Renal cortical epithelial cell (primary cell): Measurements from ENCODE around the gene RTN1. TPM values are rescaled to one million over a fixed set of nuclear protein-coding genes. Genes with fewer than 3 reads are reported as not detected.

Experiments
- DNase-seq: peaks from one replicate; pipeline ENCODE4 v3.0.0-alpha.2; 2011; ENCODE audit warnings: low read depth
- total RNA-seq: library from RNA; depleted of rRNA; stranded (reverse); fragments of >200 nt; gene quantifications from 2 replicates; pipeline ENCODE4 v1.2.3, GENCODE V29; 2014

Gene RTN1, protein sequence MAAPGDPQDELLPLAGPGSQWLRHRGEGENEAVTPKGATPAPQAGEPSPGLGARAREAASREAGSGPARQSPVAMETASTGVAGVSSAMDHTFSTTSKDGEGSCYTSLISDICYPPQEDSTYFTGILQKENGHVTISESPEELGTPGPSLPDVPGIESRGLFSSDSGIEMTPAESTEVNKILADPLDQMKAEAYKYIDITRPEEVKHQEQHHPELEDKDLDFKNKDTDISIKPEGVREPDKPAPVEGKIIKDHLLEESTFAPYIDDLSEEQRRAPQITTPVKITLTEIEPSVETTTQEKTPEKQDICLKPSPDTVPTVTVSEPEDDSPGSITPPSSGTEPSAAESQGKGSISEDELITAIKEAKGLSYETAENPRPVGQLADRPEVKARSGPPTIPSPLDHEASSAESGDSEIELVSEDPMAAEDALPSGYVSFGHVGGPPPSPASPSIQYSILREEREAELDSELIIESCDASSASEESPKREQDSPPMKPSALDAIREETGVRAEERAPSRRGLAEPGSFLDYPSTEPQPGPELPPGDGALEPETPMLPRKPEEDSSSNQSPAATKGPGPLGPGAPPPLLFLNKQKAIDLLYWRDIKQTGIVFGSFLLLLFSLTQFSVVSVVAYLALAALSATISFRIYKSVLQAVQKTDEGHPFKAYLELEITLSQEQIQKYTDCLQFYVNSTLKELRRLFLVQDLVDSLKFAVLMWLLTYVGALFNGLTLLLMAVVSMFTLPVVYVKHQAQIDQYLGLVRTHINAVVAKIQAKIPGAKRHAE
- 0.05 TPM in 1 of 2 replicates, not detected in the other for total RNA-seq

- DNase-seq, result no peak
These were observed at the start of gene RTN1 for GRCh38 chr14:59870277-59871165. Gene RTN1 (minus strand): TSS chr14:59870776. CDS start chr14:59870630, 146 bp downstream.

DNA sequence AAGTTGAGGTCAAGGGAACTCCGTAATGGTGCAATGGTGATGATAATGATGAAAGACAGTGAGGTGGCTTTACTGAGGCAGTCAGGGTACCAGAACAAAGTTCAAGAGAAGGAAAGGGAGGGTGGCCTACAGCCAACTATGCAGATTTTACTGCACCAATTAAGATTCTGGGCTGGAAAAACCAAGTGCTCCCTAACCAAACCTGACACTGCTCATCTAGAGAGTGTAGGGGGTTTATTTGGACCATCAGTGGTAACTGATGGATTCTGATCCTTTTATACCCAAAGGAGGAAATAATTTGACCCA, 49.8 kb upstream of the RTN1 start:
- DNase-seq, result no peak

GRCh38 chr14:59919570-59920377, 49.2 kb upstream of the RTN1 start, which contains the start of gene LRRC9:
Gene LRRC9 (plus strand): TSS chr14:59920144.
- peak; percentile 50 for DNase-seq

GRCh38 chr14:59918824-59919569, 48.4 kb upstream of the RTN1 start:
- peak; percentile 35 for DNase-seq

DNA sequence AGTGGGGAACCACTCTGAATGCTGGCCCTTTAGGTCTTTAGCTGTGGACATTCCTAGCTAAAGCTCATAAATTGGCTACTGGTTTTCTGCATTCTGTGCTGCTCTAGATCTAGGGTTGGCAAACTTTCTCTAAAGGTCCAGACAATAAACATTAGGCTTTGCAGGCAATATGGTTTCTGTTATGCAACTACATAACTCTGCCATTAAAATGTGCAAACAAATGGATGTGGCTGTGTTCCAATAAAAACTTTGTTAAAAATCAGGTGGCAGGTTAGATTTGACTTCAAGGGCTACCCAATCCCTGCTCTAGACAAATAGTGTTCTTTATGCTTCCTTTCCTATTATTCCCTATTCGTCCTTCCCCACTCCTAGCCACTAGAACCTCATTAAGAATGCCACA, 42.6 kb upstream of the RTN1 start:
- no peak for DNase-seq

DNA sequence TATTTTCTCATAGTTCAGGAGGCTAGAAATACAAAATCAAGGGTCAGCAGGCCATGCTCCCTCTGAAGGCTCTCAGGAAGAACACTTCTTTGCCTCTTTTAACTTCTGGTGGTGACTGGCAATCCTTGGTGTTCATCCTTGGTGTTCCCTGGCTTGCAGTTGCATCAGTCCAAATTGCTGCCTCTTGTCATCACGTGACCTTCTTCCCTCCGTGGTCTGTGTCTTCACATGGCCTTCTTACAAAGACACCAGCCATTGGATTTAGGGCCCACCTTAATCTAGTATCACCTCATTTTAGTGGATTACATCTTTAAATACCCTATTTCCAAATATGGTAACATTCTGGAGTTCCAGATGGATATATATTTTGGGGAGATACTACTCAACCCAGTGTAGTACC, 41.9 kb upstream of the RTN1 start:
- no peak for DNase-seq

- peak; percentile 69 for DNase-seq
These were observed 34.6 kb upstream of the RTN1 start for GRCh38 chr14:59905188-59905587.

GRCh38 chr14:59904184-59904583, 33.6 kb upstream of the RTN1 start:
- no peak for DNase-seq

DNA sequence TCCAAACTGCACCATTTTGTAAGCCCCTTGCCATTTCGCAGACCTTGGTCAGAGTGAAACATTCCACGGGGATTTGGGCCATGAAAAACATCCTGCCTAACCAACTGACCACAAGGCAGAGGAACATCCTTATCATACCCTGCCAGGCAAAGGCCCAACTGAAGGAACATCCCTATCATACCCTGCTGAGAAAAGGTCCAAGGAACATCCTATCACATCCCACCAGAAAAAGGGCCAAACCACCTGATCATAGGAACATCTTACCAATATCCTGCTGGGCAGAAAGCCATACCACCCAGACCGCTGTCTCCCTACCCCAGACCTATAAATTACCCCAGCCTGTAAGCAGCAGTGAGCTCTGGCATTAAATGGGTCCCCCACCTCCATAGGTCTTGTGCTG, 30.0 kb upstream of the RTN1 start:
- DNase-seq, result no peak

DNA sequence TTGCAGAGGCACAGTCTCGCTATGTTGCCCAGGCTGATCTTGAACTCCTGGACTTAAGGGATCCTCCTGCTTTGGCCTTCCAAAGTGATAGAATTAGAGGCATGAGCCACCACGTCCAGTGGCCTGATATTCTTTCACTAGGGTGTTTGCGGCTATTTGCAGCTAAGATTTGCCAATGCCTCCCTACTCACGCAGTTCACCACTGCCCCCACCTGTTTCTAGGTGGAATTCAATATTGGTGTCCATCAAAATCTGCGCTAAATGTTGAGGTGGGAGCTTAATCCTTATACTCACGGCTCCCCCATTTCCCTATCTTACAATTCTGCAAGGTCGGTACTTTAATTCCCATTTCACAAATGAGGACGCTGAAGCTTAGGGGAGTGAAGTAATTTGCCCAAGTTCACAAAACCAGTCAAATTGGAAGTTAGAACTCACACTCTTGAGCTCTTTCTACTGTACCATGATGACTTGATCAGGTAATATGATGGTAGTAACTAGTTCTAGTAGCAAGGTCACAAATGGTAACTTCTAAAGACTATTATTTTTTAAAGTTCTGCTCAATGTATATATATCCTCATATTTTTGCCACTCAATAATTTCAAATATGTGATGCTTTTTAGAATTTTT, 27.3 kb upstream of the RTN1 start:
- peak; percentile 19 for DNase-seq

DNA sequence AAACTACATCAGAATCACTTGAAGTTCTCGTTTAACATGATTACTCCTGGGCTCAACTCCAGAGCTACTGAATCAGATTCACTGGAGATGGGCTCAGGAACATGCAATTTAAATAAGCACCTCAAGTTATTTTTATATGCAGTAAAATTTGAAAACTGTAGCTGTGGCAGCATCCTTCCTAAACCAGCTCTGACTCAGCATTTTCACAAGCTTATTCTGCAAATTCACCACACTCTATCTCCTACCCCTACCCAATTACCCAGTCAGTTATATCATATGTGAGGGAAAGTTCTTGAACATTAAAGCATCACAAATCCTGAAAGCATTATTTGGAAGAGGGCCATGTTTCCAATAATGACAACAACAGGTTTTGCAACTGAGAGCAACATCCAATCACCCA, 25.1 kb upstream of the RTN1 start:
- no peak for DNase-seq

DNA sequence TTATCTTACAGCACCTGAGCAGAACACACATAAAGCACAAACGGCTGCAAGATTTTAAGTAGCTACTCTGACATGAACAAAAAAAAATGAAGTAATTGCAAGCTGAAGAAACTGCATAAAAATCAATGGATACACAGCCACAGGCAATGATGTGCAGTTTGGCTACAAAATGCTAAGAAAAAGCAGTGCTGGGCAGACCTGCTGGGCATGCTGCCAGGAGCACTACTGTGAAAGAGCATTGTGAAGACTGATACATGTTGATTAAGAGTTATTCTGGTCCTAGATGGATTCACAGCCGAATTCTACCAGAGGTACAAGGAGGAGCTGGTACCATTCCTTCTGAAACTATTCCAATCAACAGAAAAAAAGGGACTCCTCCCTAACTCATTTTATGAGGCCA, 20.1 kb upstream of the RTN1 start:
- no peak for DNase-seq

DNA sequence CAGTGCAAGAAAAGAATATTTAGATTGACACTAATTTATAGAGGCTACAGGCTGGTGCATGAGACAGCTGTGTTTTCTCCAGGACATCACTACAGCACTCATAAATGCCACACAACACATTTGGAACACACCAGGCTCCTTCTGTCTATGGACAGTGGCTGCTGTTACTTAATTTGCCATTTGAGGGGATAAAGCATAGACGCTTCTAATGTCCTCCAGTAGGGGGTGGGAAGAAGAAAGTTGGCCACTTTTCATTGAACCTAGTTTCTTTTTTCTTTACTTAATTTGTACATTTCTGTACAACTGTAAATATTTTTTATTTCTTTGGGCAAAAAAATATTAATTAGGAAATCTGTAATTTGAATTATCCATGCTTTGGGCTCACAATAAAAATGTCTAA, 12.4 kb upstream of the RTN1 start:
- DNase-seq, result no peak

DNA sequence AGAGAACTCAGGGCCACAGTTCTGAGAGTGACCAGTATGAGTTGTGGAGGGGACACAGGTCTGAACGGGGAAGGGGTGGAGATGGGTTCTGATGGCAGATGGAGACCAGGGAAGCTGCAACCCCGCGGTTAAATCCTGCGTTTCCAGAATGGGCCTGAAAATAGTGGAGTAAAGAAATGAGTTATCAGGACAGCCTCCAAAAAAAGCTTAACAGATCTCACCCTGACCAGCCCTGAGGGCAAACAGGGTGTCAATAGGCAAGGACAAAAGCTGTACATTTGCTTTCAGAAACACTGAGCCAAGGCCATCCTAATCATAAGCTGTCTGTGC, 555 bp upstream of the RTN1 start:
- no peak for DNase-seq

DNA sequence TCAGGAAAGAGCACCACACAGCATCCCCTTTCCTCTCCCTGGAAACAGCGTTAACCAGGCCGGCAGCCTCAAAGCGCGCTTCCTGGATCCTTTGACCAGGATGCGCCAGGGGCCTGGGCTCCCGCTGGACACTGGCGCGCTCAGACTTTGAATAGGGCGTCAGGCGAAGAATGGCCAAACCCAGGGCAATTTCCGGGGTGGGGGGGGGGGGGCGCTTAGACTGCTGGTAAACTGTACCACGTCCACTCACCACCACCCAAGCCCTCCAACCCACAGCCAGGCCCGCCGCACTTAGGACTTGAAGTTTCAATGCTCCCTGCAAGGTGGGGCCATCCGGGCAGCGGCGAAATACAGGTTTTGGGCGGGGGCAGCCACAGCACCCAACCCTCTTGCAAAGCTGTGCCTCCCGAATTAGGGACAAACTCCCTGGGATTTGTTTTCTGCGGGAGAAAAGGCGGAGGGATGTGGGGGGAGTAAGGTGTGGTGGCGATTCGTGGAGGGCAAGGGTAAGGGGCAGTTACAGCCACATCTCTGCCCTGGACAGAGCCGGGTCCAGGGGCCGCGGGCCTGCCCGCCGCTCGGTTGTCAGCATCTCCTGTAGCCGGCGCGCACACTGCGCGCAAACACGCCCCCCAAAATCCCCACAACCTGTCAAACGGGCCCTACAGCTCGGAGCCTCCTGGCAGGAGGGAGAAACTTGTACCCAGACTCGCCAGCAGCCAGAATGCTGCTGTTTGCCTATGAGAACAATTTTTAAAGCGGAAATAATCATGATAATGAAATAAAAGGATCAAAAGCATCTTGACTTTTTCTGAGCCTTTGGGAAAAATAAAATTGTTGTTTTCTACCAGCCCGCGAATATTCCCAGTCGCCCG, 958 bp downstream of the RTN1 start:
- no peak for DNase-seq

DNA sequence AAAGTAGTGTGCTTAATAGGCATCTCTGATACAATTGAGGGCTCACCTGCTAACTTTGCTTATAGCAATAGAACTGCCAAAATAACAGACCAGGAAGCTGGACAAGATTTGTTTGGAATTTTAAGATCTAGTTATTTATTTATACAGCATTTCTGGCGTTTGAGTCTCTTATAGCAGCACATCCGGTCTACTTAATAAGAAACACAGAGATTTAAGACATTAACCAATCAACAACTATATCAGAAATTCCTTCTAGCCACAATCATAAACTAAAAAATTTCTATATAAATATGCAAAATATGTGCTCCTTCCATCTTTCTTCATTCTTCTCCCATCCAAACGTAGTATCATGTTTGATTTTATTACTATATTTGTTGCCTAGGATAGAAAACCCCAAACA, 2.6 kb downstream of the RTN1 start:
- no peak for DNase-seq

DNA sequence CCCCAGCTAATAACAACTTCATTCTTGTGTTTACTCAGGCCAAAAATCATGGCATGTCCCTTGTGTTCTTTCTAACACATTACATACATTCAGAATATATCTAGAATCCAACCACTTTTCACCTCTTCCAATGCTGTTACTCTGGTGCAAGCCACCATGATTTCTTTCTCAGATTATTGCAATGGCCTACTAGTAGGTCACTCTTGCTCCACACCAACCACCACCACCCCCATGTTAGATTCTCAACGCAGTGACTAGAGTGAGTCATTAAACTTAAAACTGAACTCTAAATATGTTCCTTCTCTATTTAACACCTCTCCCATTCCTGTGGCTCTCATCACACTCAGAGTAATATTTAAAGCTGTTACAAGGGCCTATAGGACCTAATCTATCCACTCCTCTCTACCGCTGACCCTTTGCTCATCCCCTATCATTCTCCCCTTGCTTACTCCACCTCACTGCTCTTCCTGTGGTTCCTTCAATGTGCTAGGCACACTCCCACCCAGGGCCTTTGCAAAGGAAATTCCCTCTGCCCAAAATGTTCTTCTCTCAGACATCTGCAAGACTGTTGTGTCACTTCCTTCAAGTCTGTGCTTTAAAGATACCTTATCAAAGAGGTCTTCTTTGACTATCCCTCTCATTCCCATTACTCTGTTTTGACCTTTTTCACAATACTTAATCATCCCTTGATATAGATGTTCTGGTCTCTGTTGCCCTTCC, 6.6 kb downstream of the RTN1 start:
- no peak for DNase-seq

- no peak for DNase-seq
These were observed 13.2 kb downstream of the RTN1 start for GRCh38 chr14:59857328-59857727.

- DNase-seq, result no peak
These were observed 18.2 kb downstream of the RTN1 start for GRCh38 chr14:59852350-59852749.
